Activated CD4-positive, alpha-beta T cell treated with anti-CD3 and anti-CD28 coated beads, Interleukin-2, amount 50 U/mL, for 24 hours (primary cell): ENCODE results near the gene TMEM221.
A peak's percentile ranks its signal among the peaks of the same experiment; 100 is the strongest.

Experiments used
- DNase-seq, 2 donors: peaks; one replicate each; pipeline ENCODE4 v3.0.0-alpha.2; 2020; ENCODE audit warnings: low read depth in 1 of 2, low spot score in 1 of 2

Gene TMEM221

GRCh38 chr19:17406046-17406886, 42.2 kb downstream of the TMEM221 start:
- DNase-seq, result no peak

DNA sequence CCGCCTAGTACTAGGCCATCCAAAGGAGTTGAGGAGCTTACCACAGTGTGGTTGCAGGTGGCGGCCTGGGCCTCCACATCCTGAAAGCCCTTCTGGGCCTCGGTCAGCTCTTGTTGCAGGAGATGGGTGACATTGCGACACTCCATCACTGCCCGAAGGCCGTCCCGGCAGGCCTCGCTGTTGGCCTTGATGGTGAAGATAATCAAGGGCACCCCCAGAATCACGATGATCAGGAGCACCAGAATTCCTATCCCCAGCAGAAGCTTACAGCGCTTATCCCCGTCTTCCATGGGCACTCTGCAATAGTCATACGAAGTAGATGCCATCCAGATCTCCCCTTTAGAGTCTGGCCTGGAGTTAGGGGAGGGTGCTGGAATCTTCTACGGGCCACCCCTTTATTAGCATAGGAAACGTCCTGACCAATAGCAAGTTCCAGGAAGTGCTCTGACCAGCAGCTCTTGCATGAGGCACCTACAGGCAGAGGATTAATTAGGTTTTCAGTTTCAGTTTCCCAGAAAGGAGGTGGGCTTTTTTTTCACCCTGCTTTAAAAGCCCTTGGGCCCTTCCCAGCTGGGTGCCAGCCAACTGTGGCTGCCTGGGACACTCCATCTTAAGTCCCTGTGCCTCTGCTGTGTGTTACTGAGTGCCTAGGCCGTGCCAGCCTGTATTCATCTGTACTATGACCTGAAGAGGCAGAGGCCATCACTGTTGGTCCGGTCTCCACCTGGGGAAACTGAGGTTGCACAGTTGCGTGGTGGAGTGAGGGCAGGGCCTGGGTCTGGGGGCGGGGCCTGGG, 43.0 kb downstream of the TMEM221 start, which contains the start of gene BST2:
BST2 (minus strand) TSS at position 381 of the 796 bp plus-strand sequence; CDS start at position 326, 55 bp downstream.
- peak in 1 of 2 donors; percentile 52 for DNase-seq

GRCh38 chr19:17404621-17405249, 43.7 kb downstream of the TMEM221 start:
- no peak for DNase-seq

DNA sequence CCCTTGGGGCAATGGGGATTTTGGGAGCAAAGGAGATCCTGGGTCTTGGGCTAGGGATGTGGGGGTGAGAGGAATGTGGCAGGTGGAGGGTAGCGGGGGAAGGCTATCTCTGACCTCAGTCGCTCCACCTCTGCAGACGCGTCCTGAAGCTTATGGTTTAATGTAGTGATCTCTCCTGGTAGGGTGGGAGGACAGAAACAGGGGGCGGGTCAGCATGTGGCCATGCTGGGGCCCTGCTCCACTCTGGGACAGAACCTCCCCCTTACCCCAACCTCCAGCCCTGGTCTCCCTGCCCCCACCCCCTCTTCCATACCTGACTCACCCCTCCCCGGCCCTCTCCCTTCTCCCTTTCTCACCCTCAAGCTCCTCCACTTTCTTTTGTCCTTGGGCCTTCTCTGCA, 44.5 kb downstream of the TMEM221 start:
- no peak for DNase-seq

DNA sequence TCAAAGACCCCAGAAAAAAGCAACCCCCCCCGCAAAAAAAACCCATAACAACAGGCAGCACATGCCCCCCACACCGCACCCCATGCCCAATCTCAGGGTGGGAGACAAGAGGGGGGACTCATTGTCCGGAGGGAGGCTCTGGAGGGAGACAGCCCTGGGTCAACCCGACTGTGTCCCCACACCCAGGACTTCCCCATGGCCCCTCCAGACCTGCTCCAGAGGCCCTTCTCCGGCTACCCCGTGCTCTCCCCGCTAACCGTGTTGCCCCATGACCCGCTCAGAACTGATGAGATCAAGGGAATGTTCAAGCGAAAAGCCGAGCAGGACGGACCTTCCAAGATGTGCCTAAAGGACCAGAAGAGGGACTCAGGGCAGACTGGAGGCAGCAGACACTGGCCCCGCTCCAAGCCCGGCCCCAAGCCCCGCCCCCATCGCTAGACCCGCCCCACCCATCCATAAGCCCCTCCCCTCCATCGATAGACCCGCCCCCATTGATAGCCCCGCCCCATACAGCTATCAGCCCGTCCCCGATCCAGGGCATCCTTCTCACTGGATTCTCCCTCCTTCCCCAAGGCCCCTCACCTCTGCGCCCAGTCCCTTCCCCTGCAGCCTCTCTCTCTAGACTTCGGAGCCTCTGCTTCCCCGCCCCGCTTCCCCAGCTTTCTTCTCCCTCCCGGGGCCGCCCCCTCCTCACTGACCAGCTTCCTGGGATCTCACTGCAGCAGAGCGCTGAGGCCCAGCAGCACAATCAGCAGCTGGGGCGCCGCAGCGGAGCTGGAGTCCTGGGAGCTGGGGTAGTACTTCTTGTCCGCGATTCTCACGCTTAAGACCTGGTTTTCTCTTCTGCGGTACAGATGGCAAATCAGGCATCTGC, 45.2 kb downstream of the TMEM221 start:
- DNase-seq, result peak in 1 of 2 donors; percentile 43

DNA sequence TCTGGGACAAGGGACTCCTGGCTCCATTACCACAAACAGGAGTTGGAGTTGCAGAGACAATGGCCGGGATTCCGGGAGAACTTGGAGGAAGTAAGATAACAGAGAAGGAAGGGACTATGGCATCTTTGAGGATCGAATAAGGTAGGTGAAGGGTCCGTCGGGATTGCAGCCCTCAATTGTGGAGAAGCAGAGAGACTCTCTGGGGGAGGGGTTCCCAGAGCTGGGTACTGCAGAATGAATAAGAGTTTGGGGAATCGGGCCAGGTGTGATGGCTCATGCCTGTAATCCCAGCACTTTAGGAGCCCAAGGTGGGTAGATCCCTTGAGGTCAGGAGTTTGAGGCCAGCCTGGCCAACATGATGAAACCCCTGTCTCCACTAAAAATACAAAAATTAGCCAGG, 46.8 kb downstream of the TMEM221 start:
- DNase-seq, result no peak

DNA sequence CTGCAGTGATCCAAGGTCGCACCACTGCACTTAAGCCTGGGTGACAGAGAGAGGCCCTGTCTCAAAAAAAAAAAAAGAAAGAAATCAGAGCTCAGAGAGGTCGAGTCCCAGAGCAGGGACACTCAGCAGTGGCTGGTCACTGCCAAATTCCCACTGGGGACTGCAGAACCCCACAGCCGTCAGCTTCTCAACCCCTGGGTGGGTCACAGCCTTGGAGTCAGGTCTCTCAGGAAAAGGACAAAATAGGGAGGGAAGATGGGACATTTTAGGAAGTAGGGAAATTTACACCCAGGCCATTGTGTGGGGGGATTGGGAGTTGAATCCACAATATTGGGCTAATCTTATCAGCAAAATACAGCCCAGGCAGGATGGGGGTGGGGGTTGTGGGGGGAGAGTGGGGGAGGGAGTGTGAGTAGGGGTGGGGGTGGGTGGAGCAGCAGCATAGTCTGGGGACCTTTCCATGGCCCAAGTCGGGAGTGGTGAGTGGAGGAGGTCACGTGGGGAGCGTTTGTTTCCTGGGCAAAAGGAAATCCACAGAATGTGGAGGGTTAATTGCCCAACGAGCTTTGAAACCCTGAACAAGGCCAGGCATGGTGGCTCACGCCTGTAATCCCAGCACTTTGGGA, 49.5 kb downstream of the TMEM221 start:
- no peak for DNase-seq

- DNase-seq, result peak; percentile 51 to 70
Measured at GRCh38 chr19:17394891-17395415, 53.5 kb downstream of the TMEM221 start.

DNA sequence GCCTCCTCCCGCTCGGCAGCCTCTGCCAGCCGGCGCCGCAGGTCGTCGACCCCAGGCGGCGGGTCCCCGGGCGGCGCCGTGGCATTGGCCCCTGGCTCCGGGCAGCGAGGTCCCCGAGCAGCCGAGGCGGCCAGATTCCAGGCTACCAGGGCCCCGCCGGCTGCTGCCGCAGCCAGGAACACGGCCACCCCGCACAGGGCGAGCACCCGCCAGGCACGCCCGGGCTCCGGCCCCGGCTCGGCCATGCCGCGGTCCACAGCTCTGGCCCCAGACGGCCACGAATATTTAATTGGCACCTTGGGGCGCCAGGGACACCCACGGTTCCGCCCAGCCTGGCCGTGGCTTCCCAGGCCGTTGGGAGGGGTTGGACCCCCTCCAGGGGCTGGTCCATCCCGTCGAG, 54.6 kb downstream of the TMEM221 start, which contains the start of gene CCDC194:
CCDC194 (minus strand) TSS at position 283 of the 400 bp plus-strand sequence; CDS start at position 245, 38 bp downstream.
- no peak for DNase-seq

- DNase-seq, result no peak
Measured at GRCh38 chr19:17393002-17393401, 55.5 kb downstream of the TMEM221 start.

- no peak for DNase-seq
Measured at GRCh38 chr19:17391371-17392151, 56.9 kb downstream of the TMEM221 start.

- DNase-seq, result peak; percentile 77 to 86
Measured at GRCh38 chr19:17390665-17391370, 57.6 kb downstream of the TMEM221 start.

GRCh38 chr19:17389957-17390664, 58.4 kb downstream of the TMEM221 start:
- no peak for DNase-seq

- DNase-seq, result no peak
Measured at GRCh38 chr19:17389288-17389687, 59.2 kb downstream of the TMEM221 start.

- DNase-seq, result peak; percentile 42 to 51
Measured at GRCh38 chr19:17385878-17386611, 62.4 kb downstream of the TMEM221 start.
